Large intestine (tissue), 3 donors: Measurements from ENCODE around the gene HID1. TPM values are rescaled to one million over a fixed set of nuclear protein-coding genes. Genes with fewer than 3 reads are reported as not detected.
A peak's percentile ranks its signal among the peaks of the same experiment; 100 is the strongest.

Source experiments
- DNase-seq, 2 donors: peaks; one replicate each; pipeline versions ENCODE4 v3.0.0 to v3.0.0-alpha.2; 2013
- H3K27ac ChIP-seq: one replicate; pipeline ENCODE4 v1.5.1; 2013; ENCODE audit warnings: low read length
- H3K27me3 ChIP-seq: 2 replicates; pipeline ENCODE4 v1.6.1; 2013; ENCODE audit warnings: low read length; ENCODE audit not compliant: control insufficient read depth, insufficient read depth
- H3K36me3 ChIP-seq: 2 replicates; pipeline ENCODE4 v1.6.1; 2013; ENCODE audit warnings: low read length; ENCODE audit not compliant: control insufficient read depth, insufficient read depth
- H3K4me1 ChIP-seq: one replicate; pipeline ENCODE4 v1.6.1; 2013; ENCODE audit warnings: low read length; ENCODE audit not compliant: control insufficient read depth, insufficient read depth
- H3K4me3 ChIP-seq: one replicate; pipeline ENCODE4 v1.5.1; 2013; ENCODE audit warnings: low read length
- H3K9me3 ChIP-seq: one replicate; pipeline ENCODE4 v1.6.1; 2013; ENCODE audit warnings: mild to moderate bottlenecking, low read depth, low read length, moderate library complexity; ENCODE audit not compliant: control insufficient read depth
- WGBS: methylation state at CpG from one replicate; pipeline ENCODE4 v1.1.5; 2013; ENCODE audit warnings: low lambda C conversion rate; ENCODE audit not compliant: insufficient coverage; 5-methylcytosine and 5-hydroxymethylcytosine counted together
- polyA plus RNA-seq: library from polyadenylated mRNA; unstranded; fragments of 120-200 nt; gene quantifications from one replicate; pipeline ENCODE4 v1.2.1, GENCODE V29; 2013

The HID1 gene
- polyA plus RNA-seq, 1 donor: 42.3 TPM

DNA sequence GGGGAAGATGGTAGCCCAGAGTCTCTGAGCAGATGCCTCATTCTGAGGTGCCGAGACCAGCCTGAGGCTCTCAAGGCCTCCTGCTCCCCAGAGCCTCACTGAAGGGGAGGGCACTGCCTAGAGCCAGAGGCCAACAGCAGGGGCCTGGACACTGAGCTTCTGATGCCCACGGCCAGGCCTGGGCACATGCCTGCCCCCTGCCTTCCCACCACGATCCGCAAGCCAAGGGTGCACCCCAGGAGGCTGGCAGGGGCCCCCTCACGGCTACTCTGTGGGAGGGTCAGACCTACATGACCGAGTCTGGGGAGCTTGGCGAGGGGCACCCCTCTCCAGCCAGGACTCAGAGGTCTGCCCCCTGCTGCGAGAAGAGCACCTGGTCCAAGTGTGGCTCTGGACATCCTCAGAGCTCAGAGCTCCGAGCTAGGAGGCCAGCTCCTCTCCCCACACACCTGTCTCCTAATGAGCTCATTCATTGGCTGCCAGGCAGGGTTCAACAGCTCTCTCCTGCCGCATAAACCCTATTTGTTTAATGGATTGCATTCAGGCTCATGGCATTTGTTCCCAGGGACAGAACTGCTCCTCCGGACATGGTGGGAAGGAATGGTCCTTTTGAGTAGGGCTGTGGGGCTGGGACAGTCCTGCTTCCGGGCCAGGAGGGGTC lies 23.0 kb downstream of the HID1 start:
- no peak overlapping the region for H3K27ac ChIP-seq
- no CpG with 5 or more reads among the region's 12 CpGs for whole genome bisulfite sequencing

DNA sequence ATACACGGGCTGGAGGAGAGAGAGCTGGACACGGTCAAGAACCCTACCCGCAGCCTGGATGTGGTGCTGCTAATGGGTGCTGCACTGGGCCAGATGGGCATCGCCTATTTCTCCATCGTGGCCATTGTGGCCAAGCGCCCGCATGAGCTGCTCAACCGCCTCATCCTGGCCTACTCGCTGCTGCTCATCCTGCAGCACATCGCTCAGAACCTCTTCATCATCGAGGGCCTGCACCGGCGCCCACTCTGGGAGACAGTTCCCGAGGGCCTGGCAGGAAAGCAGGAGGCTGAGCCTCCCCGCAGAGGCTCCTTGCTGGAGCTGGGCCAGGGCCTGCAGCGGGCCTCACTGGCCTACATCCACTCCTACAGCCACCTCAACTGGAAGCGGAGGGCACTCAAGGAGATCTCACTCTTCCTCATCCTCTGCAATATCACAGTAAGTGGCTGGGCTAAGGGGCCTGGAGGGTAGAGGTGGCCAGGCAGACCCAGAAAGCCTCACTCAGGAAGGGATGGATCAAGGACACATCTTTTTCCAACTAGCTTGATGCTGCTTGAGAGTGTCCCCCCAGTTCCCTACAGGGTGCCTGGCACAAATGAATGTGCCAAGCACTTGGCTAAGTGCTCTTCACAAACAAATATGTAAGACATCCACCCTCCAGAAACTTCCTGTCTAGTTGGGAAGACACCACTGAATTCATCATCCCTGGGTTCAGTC lies 25.4 kb downstream of the HID1 start:
- Histone ChIP-seq H3K4me3 (no peak overlapping the region), H3K9me3 (no peaks in the 10 kb centered on the region), H3K27ac (no peak overlapping the region), H3K36me3 (no peaks in the 10 kb centered on the region), H3K27me3 (peaks cover 15% of the 10 kb centered on the region), H3K4me1 (peaks cover 25% of the 10 kb centered on the region)
- no CpG with 5 or more reads among the region's 17 CpGs for WGBS
- no peak for DNase-seq

More for the DNA sequence above, 23.0 kb downstream of the HID1 start:
- Histone ChIP-seq H3K4me3 (no peak overlapping the region), H3K27me3 (peaks cover 4% of the 10 kb centered on the region), H3K36me3 (no peaks in the 10 kb centered on the region), H3K4me1 (peaks cover 43% of the 10 kb centered on the region), H3K9me3 (peaks cover 2% of the 10 kb centered on the region)
- no peak for DNase-seq

DNA sequence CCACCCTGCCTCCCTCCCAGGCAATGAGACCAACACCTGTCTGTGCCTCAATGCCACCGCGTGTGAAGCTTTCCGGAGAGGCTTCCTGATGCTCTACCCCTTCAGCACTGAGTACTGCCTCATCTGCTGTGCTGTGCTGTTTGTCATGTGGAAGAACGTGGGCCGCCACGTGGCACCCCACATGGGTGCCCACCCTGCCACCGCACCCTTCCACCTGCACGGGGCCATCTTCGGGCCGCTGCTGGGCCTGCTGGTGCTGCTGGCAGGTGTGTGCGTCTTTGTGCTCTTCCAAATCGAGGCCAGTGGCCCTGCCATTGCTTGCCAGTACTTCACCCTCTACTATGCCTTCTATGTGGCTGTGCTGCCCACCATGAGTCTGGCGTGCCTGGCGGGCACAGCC lies 25.9 kb downstream of the HID1 start:
- H3K9me3 ChIP-seq: no peaks in the 10 kb centered on the region
- no peak for DNase-seq
- no peak overlapping the region for H3K27ac ChIP-seq
- H3K4me3 ChIP-seq: no peak overlapping the region
- peaks cover 20% of the 10 kb centered on the region for H3K4me1 ChIP-seq
- peaks cover 15% of the 10 kb centered on the region for H3K27me3 ChIP-seq
- no CpG with 5 or more reads among the region's 14 CpGs for WGBS
- no peaks in the 10 kb centered on the region for H3K36me3 ChIP-seq

DNA sequence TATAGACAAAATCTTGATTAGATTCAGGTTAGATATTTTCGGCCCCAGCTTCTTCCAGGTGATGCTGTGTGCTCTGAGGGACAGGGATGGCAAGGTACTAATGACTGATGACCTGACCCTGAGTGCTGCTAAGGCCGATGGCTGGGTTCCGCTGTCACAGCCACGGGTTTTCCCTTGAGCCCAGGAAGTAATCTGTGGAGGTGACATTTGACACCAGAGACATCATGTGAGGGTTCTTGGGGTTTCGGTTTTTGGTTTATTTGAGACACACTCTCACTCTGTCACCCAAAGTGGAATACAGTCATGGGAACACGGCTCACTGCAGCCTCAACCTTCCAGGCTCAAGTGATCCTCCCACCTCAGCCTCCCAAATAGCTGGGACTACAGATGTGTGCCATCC lies 27.0 kb downstream of the HID1 start:
- peaks cover 22% of the 10 kb centered on the region for H3K27me3 ChIP-seq
- DNase-seq: no peak
- no peaks in the 10 kb centered on the region for H3K36me3 ChIP-seq
- H3K4me1 ChIP-seq: peaks cover 9% of the 10 kb centered on the region
- H3K27ac ChIP-seq: no peak overlapping the region
- H3K4me3 ChIP-seq: no peak overlapping the region
- no CpG with 5 or more reads among the region's 6 CpGs for WGBS
- H3K9me3 ChIP-seq: no peaks in the 10 kb centered on the region

DNA sequence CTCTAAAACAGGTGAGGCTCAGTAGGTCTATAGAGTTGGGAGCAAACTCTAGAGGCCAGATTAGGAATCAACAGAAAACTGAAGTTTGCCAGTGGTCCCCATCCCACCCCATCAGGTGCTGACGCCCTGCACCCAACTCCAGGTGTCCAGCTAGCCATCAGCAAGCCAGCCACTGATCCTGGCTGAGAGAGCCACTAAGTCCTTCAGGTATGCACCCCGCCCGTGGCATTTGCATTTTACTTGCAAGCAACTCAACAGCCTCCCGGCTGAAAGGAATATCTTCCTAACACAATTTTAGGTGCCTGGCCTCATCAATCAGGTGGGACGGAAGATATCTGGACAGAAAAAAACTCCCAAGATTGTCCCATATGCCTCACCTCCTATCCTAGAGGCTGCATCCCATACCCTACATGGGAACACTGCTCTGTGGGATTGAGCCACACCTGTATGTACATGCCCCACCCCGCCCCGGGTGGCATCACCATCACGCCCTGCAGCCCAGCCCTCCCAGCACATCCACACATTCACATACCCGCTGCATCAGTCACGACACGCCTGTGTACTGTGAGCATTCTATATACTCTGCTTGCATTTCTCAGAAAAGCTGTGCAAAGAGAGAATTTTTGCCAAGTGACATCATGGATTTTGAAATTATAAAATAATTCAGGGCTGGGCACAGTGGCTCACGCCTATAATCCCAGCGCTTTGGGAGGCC lies 28.6 kb downstream of the HID1 start:
- no peak for DNase-seq
- Histone ChIP-seq H3K36me3 (no peaks in the 10 kb centered on the region), H3K27me3 (peaks cover 27% of the 10 kb centered on the region)

DNA sequence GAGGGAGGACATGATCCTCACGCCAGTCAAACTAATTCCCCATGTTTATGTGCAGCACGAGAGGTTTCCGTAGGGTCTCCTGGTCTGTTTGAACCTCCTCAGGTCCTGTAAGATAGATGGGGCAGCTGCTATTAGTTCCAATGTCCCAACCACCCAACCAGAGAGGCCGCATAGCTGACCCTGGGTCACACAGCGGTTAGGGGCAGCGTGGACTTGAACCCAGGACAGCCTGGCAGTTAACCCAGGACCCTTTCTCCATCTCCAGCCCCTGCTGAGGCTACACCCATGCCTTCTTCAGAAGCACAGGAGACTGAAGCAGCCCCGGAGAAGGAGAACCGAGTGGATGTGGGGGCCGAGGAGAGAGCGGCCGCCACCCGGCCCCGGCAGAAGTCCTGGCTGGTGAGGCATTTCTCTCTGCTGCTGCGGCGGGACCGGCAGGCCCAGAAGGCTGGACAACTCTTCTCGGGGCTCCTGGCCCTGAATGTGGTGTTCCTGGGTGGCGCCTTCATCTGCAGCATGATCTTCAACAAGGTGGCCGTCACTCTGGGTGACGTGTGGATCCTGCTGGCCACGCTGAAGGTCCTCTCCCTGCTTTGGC lies 31.3 kb downstream of the HID1 start:
- WGBS: no CpG with 5 or more reads among the region's 21 CpGs
- Histone ChIP-seq H3K27ac (no peak overlapping the region), H3K36me3 (no peaks in the 10 kb centered on the region), H3K4me1 (peaks cover 29% of the 10 kb centered on the region), H3K9me3 (peaks cover 2% of the 10 kb centered on the region), H3K4me3 (no peak overlapping the region), H3K27me3 (peaks cover 45% of the 10 kb centered on the region)
- DNase-seq: no peak

More for the DNA sequence above, 28.6 kb downstream of the HID1 start:
- Histone ChIP-seq H3K9me3 (no peaks in the 10 kb centered on the region), H3K4me1 (peaks cover 9% of the 10 kb centered on the region), H3K27ac (no peak overlapping the region), H3K4me3 (no peak overlapping the region)
- no CpG with 5 or more reads among the region's 13 CpGs for WGBS

DNA sequence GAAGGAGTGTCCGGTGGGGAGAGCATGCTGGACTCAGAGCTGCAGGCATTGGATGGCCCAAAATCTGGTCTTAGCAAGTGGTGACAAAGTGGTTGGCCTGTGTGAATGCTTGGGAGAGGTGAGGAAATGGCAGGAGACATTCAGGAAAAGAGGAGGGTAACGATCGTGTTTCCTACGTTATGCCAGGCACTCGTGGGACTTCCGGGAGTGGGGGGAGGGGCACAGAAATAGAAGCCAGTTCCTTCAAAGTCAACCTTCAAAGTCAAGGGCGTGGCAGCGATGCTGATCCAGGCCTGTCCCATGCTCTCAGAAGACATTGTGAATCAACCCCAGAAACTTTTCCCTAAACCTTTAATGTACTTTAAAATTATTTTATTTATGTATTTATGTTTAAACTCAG lies 33.0 kb downstream of the HID1 start:
- H3K4me3 ChIP-seq: no peak overlapping the region
- peaks cover 8% of the 10 kb centered on the region for H3K9me3 ChIP-seq
- no peaks in the 10 kb centered on the region for H3K36me3 ChIP-seq
- DNase-seq: no peak
- H3K27me3 ChIP-seq: peaks cover 61% of the 10 kb centered on the region
- peaks cover 36% of the 10 kb centered on the region for H3K4me1 ChIP-seq
- no peak overlapping the region for H3K27ac ChIP-seq
- WGBS: no CpG with 5 or more reads among the region's 8 CpGs

DNA sequence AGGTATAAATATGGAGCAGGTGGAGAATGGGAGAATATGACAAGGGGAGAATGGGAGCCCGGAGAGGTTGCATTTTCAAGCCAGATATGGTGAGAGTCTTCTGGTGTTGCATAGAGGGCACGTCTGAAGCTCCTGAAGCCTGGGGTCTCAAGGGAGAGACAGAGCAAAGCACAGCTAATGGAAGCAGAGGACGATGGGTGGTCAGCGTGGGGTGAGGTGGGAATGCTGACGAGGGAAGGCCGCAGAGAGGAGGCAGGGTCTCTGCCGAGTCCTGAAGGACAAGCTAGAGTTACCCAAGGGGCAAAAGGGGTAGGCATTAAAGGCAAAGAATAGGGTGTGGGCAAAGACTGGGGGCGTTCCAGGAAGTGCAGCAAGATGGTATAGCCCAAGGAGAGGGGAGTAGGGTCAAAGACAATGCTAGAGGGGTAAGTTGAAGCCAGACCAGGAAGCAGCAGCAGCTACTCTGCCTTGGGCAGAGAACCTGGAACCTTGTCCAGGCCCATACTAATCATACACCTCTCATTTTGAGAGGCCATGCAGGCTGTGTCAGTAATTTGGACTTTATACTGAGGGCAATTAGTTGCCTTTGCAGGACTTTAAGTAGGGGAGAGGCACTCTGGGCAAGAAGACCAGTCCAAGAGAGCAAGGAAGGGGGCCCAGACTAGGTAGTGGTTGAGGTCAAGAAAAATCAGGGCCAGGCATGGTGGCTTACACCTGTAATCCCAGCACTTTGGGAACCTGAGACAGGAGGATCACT lies 34.2 kb downstream of the HID1 start:
- peak; percentile 76 to 88 for DNase-seq
- H3K36me3 ChIP-seq: no peaks in the 10 kb centered on the region
- H3K27ac ChIP-seq: peak overlapping the region; percentile 44
- peaks cover 36% of the 10 kb centered on the region for H3K4me1 ChIP-seq
- H3K27me3 ChIP-seq: peaks cover 65% of the 10 kb centered on the region
- WGBS: 100% methylated on average over 1 of the region's 8 CpGs
- peaks cover 8% of the 10 kb centered on the region for H3K9me3 ChIP-seq
- H3K4me3 ChIP-seq: no peak overlapping the region

DNA sequence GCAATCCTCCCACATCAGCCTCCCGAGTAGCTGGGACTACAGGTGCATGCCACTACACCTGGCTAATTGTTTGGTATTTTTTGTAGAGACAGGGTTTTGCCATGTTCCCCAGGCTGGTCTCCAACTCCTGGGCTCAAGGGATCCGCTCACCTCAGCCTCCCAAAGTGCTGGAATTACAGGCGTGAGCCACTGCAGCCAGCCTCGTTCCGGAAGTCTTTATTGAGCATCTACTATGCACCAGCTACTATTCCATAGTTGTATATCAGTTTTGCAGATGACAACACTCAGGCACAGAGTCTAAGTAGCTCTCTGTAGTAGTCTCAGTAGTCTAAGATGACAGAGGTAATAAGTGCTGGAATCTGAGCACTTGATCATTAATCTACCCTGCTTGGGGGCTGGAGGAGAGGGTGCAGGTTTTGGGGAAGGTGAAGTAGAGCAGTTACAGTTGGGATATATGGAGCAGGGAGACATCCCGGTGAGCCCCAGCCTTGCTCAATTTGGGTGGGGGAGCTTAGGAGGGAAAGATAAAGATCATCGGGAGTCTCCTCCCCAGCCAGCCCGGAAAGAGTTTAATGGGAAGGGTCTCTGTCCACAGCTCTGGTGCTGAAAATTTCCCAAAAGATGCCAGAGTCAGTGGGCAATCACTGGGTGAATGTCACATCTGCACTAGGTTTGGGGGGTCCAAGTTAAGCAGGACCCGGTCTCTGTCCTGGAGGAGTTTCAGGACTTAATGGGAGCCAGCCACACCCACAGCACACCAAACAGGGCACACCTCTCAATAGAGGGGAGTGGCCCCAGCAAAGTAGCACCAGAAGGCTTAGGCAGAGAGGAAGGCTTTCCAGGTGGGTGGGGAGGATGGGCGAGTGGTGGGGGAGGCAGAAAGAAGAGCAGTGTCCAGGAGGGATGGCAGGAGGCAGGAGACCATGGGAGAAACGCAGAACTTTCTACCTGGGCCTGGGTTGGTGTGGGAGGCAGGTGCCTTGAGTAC lies 35.2 kb downstream of the HID1 start:
- peaks cover 8% of the 10 kb centered on the region for H3K9me3 ChIP-seq
- H3K4me1 ChIP-seq: peaks cover 36% of the 10 kb centered on the region
- peaks cover 72% of the 10 kb centered on the region for H3K27me3 ChIP-seq
- no peak overlapping the region for H3K4me3 ChIP-seq
- H3K27ac ChIP-seq: peak overlapping the region; percentile 37
- no CpG with 5 or more reads among the region's 11 CpGs for WGBS
- H3K36me3 ChIP-seq: no peaks in the 10 kb centered on the region
- no peak for DNase-seq
